Measurements from ENCODE around the gene NPM3. TPM values are rescaled to one million over a fixed set of nuclear protein-coding genes. Genes with fewer than 3 reads are reported as not detected.

NPM3 gene
- total and polyA plus RNA-seq, 2 of the 4 experiments (the other 2 are of a cell fraction): 84.1 to 112 TPM

- no peak overlapping the region for H3K4me2 ChIP-seq (ENCODE audit: low read depth, low read length)
- H2BK15ac ChIP-seq (ENCODE audit: low read depth, low read length): no peak overlapping the region
- WGBS, 2 experiments (ENCODE audit: extremely low coverage in 2 of 2, insufficient read length in 1 of 2): 63% methylated on average over 1 of the region's 2 CpGs; no CpG with 5 or more reads in 1 of the 2 experiments
- ATAC-seq (ENCODE audit: low read depth) (no peak), DNase-seq (no peak)
- no peak overlapping the region for H4K91ac ChIP-seq (ENCODE audit: insufficient read depth, low read depth, low read length)
- H3K36me3 ChIP-seq (ENCODE audit: control insufficient read depth, insufficient read depth, low read length): no peaks in the 10 kb centered on the region
- no peaks in the 10 kb centered on the region for H3K9me3 ChIP-seq (ENCODE audit: control insufficient read depth, insufficient read depth, low read length)
- H3K27me3 ChIP-seq (ENCODE audit: control insufficient read depth, insufficient read depth, low read length): peaks cover 29% of the 10 kb centered on the region
- H2BK20ac ChIP-seq (ENCODE audit: low read depth, low read length): no peak overlapping the region
- H3K27ac ChIP-seq (ENCODE audit: insufficient read depth, low read length): no peak overlapping the region
- no TSS peak for BruUV-seq (replicated peaks)
- H2BK5ac ChIP-seq (ENCODE audit: low read depth, low read length, poor library complexity, severe bottlenecking): no peak overlapping the region
- no peaks in the 10 kb centered on the region for H4K20me1 ChIP-seq (ENCODE audit: insufficient read depth, low read length)
- no peak overlapping the region for H2BK120ac ChIP-seq (ENCODE audit: low read depth, low read length)
- no peak overlapping the region for H2AK5ac ChIP-seq (ENCODE audit: low read depth, low read length)
- H3K4ac ChIP-seq (ENCODE audit: low read depth, low read length): no peak overlapping the region
- ChIA-PET CTCF (no interaction called here), POLR2A (ENCODE audit: unreplicated experiment) (no interaction called here)
- H3K9ac ChIP-seq (ENCODE audit: low read depth, low read length): no peak overlapping the region
- H3K9me1 ChIP-seq (ENCODE audit: insufficient read depth, low read length): no peaks in the 10 kb centered on the region
- H2AK9ac ChIP-seq (replicated peaks; ENCODE audit: low read depth, low read length, poor library complexity): no peak overlapping the region
- H4K5ac ChIP-seq (ENCODE audit: low read depth, low read length): no peak overlapping the region
- H3K56ac ChIP-seq (ENCODE audit: extremely low read depth, insufficient read depth, low read length): no peak overlapping the region
- in situ Hi-C loops (cut with MboI; ENCODE audit: low sequenced_read_pairs) (loop anchor here (10.0 kb wide), 1 partner anchor 557 kb away; no protein-coding TSS in a partner anchor), dilution Hi-C loops (cut with HindIII; ENCODE audit: low sequenced_read_pairs, unreplicated experiment) (no loop called here), intact Hi-C loops (cut with micrococcal nuclease) (no loop called here)
- no peak overlapping the region for H3K23ac ChIP-seq (ENCODE audit: low read depth, low read length)
- TF ChIP-seq CHD1 (IDR thresholded peaks at IDR 0.05; ENCODE audit: low read depth, low read length) (no peak), CEBPB (IDR thresholded peaks at IDR 0.05; ENCODE audit: low read depth, low read length) (no peak), FOS (IDR thresholded peaks at IDR 0.05; ENCODE audit: low read depth, low read length) (no peak), NFE2L2 (IDR thresholded peaks at IDR 0.05; ENCODE audit: low read depth, low read length) (no peak), CTCF (conservative IDR thresholded peaks at IDR 0.05; ENCODE audit: low read depth, low read length) (no peak), MXI1 (IDR thresholded peaks at IDR 0.05; ENCODE audit: borderline replicate concordance, low read depth, low read length) (no peak), USF2 (IDR thresholded peaks at IDR 0.05; ENCODE audit: low read depth, low read length) (no peak), SMC3 (IDR thresholded peaks at IDR 0.05; ENCODE audit: low read depth, low read length) (no peak), ELK1 (IDR thresholded peaks at IDR 0.05; ENCODE audit: borderline replicate concordance, low read depth, low read length) (no peak), RAD21 (IDR thresholded peaks at IDR 0.05; ENCODE audit: low read length) (no peak), POLR2A (IDR thresholded peaks at IDR 0.05; ENCODE audit: low read depth, low read length) (no peak), BHLHE40 (IDR thresholded peaks at IDR 0.05; ENCODE audit: low read depth, low read length) (no peak), MAFK (IDR thresholded peaks at IDR 0.05; ENCODE audit: low read depth, low read length) (no peak), RFX5 (IDR thresholded peaks at IDR 0.05; ENCODE audit: low read depth, low read length) (no peak), RCOR1 (IDR thresholded peaks at IDR 0.05; ENCODE audit: insufficient replicate concordance, low read length) (no peak), MAZ (IDR thresholded peaks at IDR 0.05; ENCODE audit: borderline replicate concordance, low read depth, low read length) (no peak)
- no peak overlapping the region for H3K18ac ChIP-seq (ENCODE audit: low read depth, low read length)
- H3K4me3 ChIP-seq (ENCODE audit: insufficient read depth, low read depth, low read length): no peak overlapping the region
- H3K79me1 ChIP-seq (ENCODE audit: low read depth in 1 of 2, low read length in 2 of 2): no peaks in the 10 kb centered on the region
- H3K4me1 ChIP-seq (ENCODE audit: control insufficient read depth, insufficient read depth, low read length): no peaks in the 10 kb centered on the region
- H4K8ac ChIP-seq (ENCODE audit: low read depth in 2 of 2, low read length in 2 of 2): no peak overlapping the region
- H3K14ac ChIP-seq (replicated peaks; ENCODE audit: low read depth, low read length): no peak overlapping the region
- H2AFZ ChIP-seq (replicated peaks; ENCODE audit: low read length, poor library complexity): no peak overlapping the region
Observed at GRCh38 chr10:101741938-101742337, 41.3 kb downstream of the NPM3 start.
